NT2/D1 (cell line): Measurements from ENCODE around the gene SRGAP3.

Source experiments
- DNase-seq: peaks from one replicate; pipeline ENCODE4 v3.0.0-alpha.2; 2011; ENCODE audit warnings: low read depth, low spot score
- H3K27me3 ChIP-seq: 2 replicates; pipeline ENCODE4 v1.6.0; 2011; ENCODE audit warnings: mild to moderate bottlenecking; ENCODE audit not compliant: insufficient read length, insufficient read depth
- H3K36me3 ChIP-seq: 2 replicates; pipeline ENCODE4 v1.6.1; 2011; ENCODE audit warnings: mild to moderate bottlenecking, low read length, mixed read lengths; ENCODE audit not compliant: insufficient read depth, insufficient read length
- H3K4me1 ChIP-seq: 2 replicates; pipeline ENCODE4 v1.5.1; 2011; ENCODE audit not compliant: insufficient read depth, insufficient read length
- H3K4me3 ChIP-seq: 2 replicates; pipeline ENCODE4 v1.5.1; 2011; ENCODE audit warnings: low read depth; ENCODE audit not compliant: insufficient read length
- H3K9ac ChIP-seq: 2 replicates; pipeline ENCODE4 v1.6.0; 2011; ENCODE audit warnings: low read depth; ENCODE audit not compliant: insufficient read length
- H3K9me3 ChIP-seq: 2 replicates; pipeline ENCODE4 v1.5.1; 2011; ENCODE audit warnings: mild to moderate bottlenecking, low read length; ENCODE audit not compliant: insufficient read depth
- SUZ12 ChIP-seq: IDR thresholded peaks from 2 replicates; pipeline ENCODE4 v1.6.1; 2011; ENCODE audit not compliant: insufficient read length, insufficient read depth; ENCODE audit errors: extremely low read depth
- YY1 ChIP-seq: IDR thresholded peaks from 2 replicates; pipeline ENCODE4 v1.6.1; 2011; ENCODE audit not compliant: insufficient read length, insufficient read depth
- ZNF274 ChIP-seq: IDR thresholded peaks from 2 replicates; pipeline ENCODE4 v1.6.1; 2011; ENCODE audit warnings: mild to moderate bottlenecking, low read depth, low read length

The SRGAP3 gene

DNA sequence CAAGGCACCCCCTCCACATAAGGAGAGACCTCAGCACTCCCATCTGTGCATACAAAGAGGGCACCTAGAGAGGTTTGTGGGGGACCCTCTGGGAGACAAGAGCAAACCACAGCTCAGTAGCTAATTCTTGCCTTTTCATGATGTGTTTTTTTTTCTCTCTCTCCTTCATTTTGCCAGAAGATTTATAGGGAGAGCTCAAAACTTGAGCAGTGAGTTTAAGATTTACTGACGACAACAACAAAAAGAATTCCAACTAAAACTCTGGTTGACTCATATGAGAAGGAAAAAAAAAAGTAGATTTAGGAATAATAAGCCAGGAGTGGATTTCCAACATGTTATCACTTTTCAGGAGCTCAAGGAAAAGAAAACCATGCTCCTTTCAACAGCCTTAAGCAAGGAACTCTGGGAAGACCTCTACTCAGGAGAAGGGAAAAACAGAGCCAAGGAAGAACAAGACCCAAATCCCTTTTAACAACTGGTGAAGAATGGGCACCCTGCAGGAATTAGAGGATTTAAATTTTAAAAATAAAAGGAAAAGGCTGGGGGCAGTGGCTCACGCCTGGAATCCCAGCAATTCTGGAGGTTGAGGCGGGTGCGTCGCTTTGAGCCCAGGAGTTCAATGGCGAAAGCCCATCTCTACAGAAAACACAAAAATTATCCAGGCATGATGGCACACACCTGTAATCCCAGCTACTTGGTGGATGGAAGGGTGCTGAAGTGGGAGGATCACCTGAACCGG, 228.0 kb downstream of the SRGAP3 start:
- H3K4me1 ChIP-seq = peaks cover 21% of the 10 kb centered on the region
- TF ChIP-seq YY1 = no peak
- TF ChIP-seq ZNF274 = no peak
- TF ChIP-seq SUZ12 = no peak

DNA sequence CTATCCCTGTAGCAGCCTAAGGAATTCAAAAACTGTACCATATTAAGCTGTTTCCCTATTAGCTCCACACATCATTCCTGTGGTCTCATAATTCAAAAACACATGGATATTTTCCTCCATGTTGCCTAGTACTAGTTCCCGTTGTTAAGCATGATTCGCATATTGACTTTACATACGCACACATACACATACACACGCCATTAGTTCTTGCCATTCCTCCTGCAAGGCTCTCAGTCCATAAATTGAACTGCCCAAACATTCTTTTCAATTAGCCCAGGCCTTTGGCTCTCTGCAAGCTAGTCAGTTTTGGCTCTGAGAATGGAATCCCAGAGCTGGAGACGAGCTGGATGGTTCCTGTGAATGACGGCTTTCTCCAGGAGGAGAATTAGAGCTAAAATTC, 229.0 kb downstream of the SRGAP3 start:
- no peaks in the 10 kb centered on the region for H3K27me3 ChIP-seq
- TF ChIP-seq YY1 (no peak), SUZ12 (no peak), ZNF274 (no peak)
- DNase-seq = no peak
- no peaks in the 10 kb centered on the region for H3K36me3 ChIP-seq
- no peak overlapping the region for H3K4me3 ChIP-seq
- no peaks in the 10 kb centered on the region for H3K9me3 ChIP-seq
- H3K9ac ChIP-seq = no peak overlapping the region
- peaks cover 21% of the 10 kb centered on the region for H3K4me1 ChIP-seq

More for the DNA sequence above, 228.0 kb downstream of the SRGAP3 start:
- Histone ChIP-seq H3K9me3 (no peaks in the 10 kb centered on the region), H3K27me3 (no peaks in the 10 kb centered on the region), H3K9ac (no peak overlapping the region), H3K36me3 (no peaks in the 10 kb centered on the region), H3K4me3 (no peak overlapping the region)
- DNase-seq = no peak

DNA sequence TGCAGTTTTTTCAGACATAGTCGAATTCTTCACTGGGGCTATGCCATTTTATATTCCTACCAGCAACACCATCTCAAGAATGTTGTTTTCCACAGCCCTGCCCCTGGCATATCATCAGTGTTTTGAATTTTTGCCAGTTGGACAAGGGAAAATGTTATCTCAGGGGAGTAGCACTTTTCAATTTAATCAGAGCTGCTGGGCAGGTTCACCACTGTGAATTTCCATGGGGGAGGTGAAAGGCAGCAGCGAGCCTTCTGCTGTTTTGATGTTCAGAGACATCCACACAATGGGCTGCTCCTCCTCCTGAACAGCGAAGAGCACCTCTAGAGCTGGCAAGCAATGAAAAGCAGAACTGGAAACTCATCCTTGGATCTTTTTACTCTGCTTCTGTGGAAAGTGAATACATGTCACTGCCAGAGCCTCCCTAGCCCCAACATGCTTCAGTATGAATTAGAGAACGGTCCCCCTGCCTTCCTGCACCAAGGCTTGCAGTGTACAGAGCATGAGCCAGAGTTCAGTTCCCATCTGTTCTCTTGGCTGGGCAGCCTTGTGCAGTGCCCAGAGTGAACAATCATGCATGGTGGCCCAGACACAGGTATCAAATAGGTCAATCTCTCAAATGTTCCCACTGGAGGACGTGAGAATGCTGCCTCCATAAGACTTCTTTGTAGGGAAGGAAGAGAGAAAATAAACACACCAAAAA, 230.0 kb downstream of the SRGAP3 start:
- DNase-seq = no peak
- TF ChIP-seq ZNF274 (no peak), YY1 (no peak), SUZ12 (no peak)
- no peaks in the 10 kb centered on the region for H3K36me3 ChIP-seq
- H3K27me3 ChIP-seq = no peaks in the 10 kb centered on the region
- H3K4me1 ChIP-seq = peaks cover 21% of the 10 kb centered on the region
- no peaks in the 10 kb centered on the region for H3K9me3 ChIP-seq
- H3K4me3 ChIP-seq = no peak overlapping the region
- H3K9ac ChIP-seq = no peak overlapping the region

DNA sequence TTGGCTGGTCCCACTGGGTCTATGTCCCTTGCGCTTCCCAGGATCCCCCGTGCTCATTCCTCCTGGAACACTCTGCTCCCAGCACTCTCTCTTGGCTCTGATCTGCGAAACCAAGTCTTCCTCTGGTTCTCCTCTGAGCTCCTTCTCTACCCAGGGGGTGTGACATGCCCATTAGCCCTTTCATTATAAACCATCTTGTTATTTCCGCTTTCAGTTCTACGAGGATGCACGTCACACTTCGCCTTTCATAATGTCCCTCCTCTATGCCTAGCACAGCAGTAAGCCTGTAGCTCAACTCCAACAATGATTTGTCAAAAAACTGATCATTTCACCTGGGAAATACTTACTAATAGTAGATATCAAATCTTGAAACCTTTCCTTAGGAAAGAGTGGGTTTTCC, 234.2 kb downstream of the SRGAP3 start:
- H3K9ac ChIP-seq = no peak overlapping the region
- no peak for DNase-seq
- no peaks in the 10 kb centered on the region for H3K9me3 ChIP-seq
- peaks cover 7% of the 10 kb centered on the region for H3K4me1 ChIP-seq
- TF ChIP-seq YY1 = no peak
- no peak for TF ChIP-seq ZNF274
- TF ChIP-seq SUZ12 = no peak
- no peak overlapping the region for H3K4me3 ChIP-seq
- no peaks in the 10 kb centered on the region for H3K27me3 ChIP-seq
- H3K36me3 ChIP-seq = no peaks in the 10 kb centered on the region

DNA sequence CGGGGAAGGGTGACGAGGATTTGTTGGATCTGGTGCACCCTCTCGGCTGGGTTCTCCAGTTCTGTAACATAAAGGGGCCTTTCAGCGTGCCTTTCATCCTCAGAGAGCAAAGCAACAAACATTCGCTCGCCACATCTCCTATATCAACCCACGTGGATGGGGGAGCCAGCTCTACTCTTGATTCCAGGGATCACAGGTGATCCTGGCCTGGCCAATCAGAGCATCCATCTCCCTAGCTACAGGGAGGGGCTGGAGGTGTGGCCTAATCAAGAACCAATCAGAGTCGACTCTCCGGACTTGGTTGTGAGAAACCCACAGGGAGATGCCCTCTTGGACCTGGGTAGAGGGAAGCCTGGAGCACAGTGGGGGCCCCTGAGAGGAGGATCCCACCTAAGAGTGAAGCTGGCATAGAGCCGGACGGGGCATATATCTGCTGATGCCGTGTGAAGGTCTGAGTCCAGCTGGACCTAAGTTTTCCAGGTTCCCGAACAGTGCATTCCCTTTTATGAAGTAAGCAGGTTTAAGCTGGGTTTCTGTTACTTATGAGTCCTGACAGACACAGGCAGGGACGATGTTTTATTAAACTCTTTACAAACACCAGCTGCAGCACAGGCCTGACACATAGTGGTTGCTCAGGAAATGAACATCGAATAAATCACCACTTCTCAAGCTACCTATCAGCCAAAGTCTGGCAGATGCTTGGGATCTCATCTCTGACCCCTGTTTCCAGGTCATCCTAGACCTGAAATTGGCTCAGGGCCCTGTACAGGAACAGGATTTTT, 235.5 kb downstream of the SRGAP3 start:
- no peaks in the 10 kb centered on the region for H3K36me3 ChIP-seq
- H3K27me3 ChIP-seq = no peaks in the 10 kb centered on the region
- H3K9ac ChIP-seq = no peak overlapping the region
- no peak for TF ChIP-seq ZNF274
- no peak for TF ChIP-seq YY1
- no peak for TF ChIP-seq SUZ12
- no peaks in the 10 kb centered on the region for H3K9me3 ChIP-seq
- no peaks in the 10 kb centered on the region for H3K4me1 ChIP-seq
- no peak overlapping the region for H3K4me3 ChIP-seq
- DNase-seq = no peak

DNA sequence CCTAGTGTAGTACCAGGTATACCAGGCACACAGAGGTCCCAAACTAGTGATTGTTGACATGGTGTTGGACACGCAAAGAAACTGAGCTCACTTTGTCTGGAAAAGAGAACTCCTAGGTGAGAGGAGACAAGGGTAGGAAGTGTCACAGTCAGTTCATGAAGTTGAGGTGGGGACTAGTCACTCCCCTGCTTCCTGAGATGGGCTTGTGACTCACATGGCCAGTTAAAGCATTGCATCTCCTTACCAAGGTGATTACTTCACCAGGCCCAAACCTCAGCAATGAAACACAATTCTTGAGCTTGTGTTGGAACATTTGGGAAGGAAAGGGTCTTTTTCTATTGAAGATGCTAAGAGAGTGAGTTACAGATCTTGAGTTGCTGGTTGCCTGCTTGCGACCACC, 236.9 kb downstream of the SRGAP3 start:
- no peak for DNase-seq

DNA sequence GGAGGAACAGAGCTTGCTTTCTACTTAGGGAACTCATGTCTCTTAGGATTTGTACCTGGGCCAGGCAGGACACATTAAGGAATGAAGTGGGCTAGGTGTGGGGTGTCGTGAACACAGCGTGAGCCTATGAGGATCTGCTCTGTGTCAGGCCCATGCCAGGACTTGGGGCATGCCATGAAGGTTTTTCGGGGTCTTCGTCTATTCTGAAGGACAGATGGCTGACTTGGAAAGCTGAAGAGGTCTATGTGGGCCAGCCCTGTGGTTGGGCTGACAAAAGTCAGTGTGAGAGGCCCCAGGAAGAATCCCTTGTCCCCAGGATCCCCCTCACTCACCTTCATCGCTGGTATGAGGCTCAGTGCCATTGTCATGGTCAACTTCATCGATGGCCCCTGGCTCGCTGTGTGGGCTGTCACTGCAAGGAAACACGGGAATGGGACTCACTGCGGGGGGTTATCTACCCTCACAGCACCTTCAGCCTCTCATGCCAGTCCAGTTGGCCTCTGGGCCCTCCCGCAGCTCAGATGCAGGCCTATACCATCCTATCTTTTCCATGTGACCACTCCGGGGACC, 239.4 kb downstream of the SRGAP3 start:
- DNase-seq = no peak
- TF ChIP-seq ZNF274 (no peak), YY1 (no peak), SUZ12 (no peak)
- Histone ChIP-seq H3K36me3 (no peaks in the 10 kb centered on the region), H3K4me1 (no peaks in the 10 kb centered on the region), H3K9ac (no peak overlapping the region), H3K9me3 (no peaks in the 10 kb centered on the region), H3K4me3 (no peak overlapping the region), H3K27me3 (no peaks in the 10 kb centered on the region)

More for the DNA sequence above, 236.9 kb downstream of the SRGAP3 start:
- no peak for TF ChIP-seq SUZ12
- TF ChIP-seq YY1 = no peak
- TF ChIP-seq ZNF274 = no peak
- Histone ChIP-seq H3K9ac (no peak overlapping the region), H3K36me3 (no peaks in the 10 kb centered on the region), H3K9me3 (no peaks in the 10 kb centered on the region), H3K4me3 (no peak overlapping the region), H3K4me1 (no peaks in the 10 kb centered on the region), H3K27me3 (no peaks in the 10 kb centered on the region)
